Hepatocyte (in vitro differentiated cells): ENCODE results near the gene CFAP221.

Experiments used
- EZH2 ChIP-seq: fragments of 200-600 bp; sonication (generic); IDR thresholded peaks from 2 replicates; pipeline ENCODE4 v1.6.1; 2016; ENCODE audit warnings: antibody characterized with exemption, mild to moderate bottlenecking, borderline replicate concordance
- TF ChIP-seq, protein P1 (sequence below): fragments of 200-600 bp; sonication (generic); IDR thresholded peaks from 2 replicates; pipeline ENCODE4 v1.5.1; 2016; ENCODE audit warnings: antibody characterized with exemption, mild to moderate bottlenecking; ENCODE audit not compliant: poor library complexity

- TF ChIP-seq, protein P1, sequence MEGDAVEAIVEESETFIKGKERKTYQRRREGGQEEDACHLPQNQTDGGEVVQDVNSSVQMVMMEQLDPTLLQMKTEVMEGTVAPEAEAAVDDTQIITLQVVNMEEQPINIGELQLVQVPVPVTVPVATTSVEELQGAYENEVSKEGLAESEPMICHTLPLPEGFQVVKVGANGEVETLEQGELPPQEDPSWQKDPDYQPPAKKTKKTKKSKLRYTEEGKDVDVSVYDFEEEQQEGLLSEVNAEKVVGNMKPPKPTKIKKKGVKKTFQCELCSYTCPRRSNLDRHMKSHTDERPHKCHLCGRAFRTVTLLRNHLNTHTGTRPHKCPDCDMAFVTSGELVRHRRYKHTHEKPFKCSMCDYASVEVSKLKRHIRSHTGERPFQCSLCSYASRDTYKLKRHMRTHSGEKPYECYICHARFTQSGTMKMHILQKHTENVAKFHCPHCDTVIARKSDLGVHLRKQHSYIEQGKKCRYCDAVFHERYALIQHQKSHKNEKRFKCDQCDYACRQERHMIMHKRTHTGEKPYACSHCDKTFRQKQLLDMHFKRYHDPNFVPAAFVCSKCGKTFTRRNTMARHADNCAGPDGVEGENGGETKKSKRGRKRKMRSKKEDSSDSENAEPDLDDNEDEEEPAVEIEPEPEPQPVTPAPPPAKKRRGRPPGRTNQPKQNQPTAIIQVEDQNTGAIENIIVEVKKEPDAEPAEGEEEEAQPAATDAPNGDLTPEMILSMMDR = no peak
- no peak for TF ChIP-seq EZH2
These were observed 60.8 kb downstream of the CFAP221 start for GRCh38 chr2:119605096-119605495.
